GDM1 (cell line): ENCODE results near the gene TBX5.

Experiments used
- DNase-seq: peaks from one replicate; lab custom pipeline; 2025; lab: John Stamatoyannopoulos, UW

Gene TBX5

GRCh38 chr12:114430306-114430705 lies 24.4 kb upstream of the TBX5 start:
- DNase-seq = no peak

- no peak for DNase-seq
Measured at GRCh38 chr12:114425031-114425626, 19.2 kb upstream of the TBX5 start.

- DNase-seq = no peak
Measured at GRCh38 chr12:114420944-114421335, 15.0 kb upstream of the TBX5 start.

- DNase-seq = no peak
Measured at GRCh38 chr12:114420182-114420943, 14.4 kb upstream of the TBX5 start.

GRCh38 chr12:114416028-114416427 lies 10.1 kb upstream of the TBX5 start:
- DNase-seq = no peak

GRCh38 chr12:114415525-114415868 lies 9.6 kb upstream of the TBX5 start:
- no peak for DNase-seq

- no peak for DNase-seq
Measured at GRCh38 chr12:114414866-114415524, 9.1 kb upstream of the TBX5 start.

- DNase-seq = no peak
Measured at GRCh38 chr12:114414031-114414865, 8.3 kb upstream of the TBX5 start.

GRCh38 chr12:114412825-114413749 lies 7.1 kb upstream of the TBX5 start:
- no peak for DNase-seq

GRCh38 chr12:114412307-114412706 lies 6.4 kb upstream of the TBX5 start:
- no peak for DNase-seq

GRCh38 chr12:114411071-114411837 lies 5.3 kb upstream of the TBX5 start:
- DNase-seq = no peak

GRCh38 chr12:114409852-114410600 lies 4.1 kb upstream of the TBX5 start:
- no peak for DNase-seq

- no peak for DNase-seq
Measured at GRCh38 chr12:114408886-114409851, 3.2 kb upstream of the TBX5 start.

- no peak for DNase-seq
Measured at GRCh38 chr12:114408471-114408885, 2.5 kb upstream of the TBX5 start.

- DNase-seq = no peak
Measured at GRCh38 chr12:114407842-114408411, 2.0 kb upstream of the TBX5 start.

GRCh38 chr12:114406984-114407841 lies 1.3 kb upstream of the TBX5 start:
- no peak for DNase-seq

- DNase-seq = no peak
Measured at GRCh38 chr12:114406316-114406983, 506 bp upstream of the TBX5 start.
